ENCODE data around the gene KIR3DL3.
"Not testable (repeated sequence)": the region's sequence is repeated elsewhere in the genome, so short reads cannot be mapped to it uniquely, and the experiment has no call there.

KIR3DL3 gene

GRCh38 chr19:54769646-54770045, 45.4 kb downstream of the KIR3DL3 start, which contains the start of gene KIR2DL1:
TSS of gene KIR2DL1 (plus strand) at chr19:54769793. CDS start at chr19:54769851, 58 bp downstream.
- not testable (repeated sequence) for DNase-seq

GRCh38 chr19:54770511-54770910, 46.3 kb downstream of the KIR3DL3 start:
- not testable (repeated sequence) for DNase-seq

- not testable (repeated sequence) for DNase-seq
These were observed 47.0 kb downstream of the KIR3DL3 start for GRCh38 chr19:54771018-54771960.

- DNase-seq = not testable (repeated sequence)
These were observed 48.4 kb downstream of the KIR3DL3 start for GRCh38 chr19:54772666-54773065.

GRCh38 chr19:54775095-54775815, 51.0 kb downstream of the KIR3DL3 start:
- DNase-seq = not testable (repeated sequence)

GRCh38 chr19:54775830-54776229, 51.6 kb downstream of the KIR3DL3 start:
- not testable (repeated sequence) for DNase-seq

- DNase-seq = not testable (repeated sequence)
These were observed 53.6 kb downstream of the KIR3DL3 start for GRCh38 chr19:54777851-54778250.

GRCh38 chr19:54778896-54779295, 54.7 kb downstream of the KIR3DL3 start:
- DNase-seq = not testable (repeated sequence)

- not testable (repeated sequence) for DNase-seq
These were observed 58.7 kb downstream of the KIR3DL3 start for GRCh38 chr19:54782916-54783315.
